Effector memory CD8-positive, alpha-beta T cell (primary cell): Measurements from ENCODE around the gene AMOT.

Experiments
- ATAC-seq: fragments of 150-1000 bp; cut with Tn5 transposase; replicated peaks from 2 replicates; pipeline ENCODE4 v1.10.0; 2021; ENCODE audit warnings: mild to moderate bottlenecking, moderate library complexity
- DNase-seq, 3 experiments: peaks; one replicate each; pipeline ENCODE4 v3.0.0; 2021
- H3K27ac Mint-ChIP-seq, 2 donors: one replicate each; pipeline ENCODE4 v1.8.0; 2022; ENCODE audit warnings: mild to moderate bottlenecking in 2 of 2, mixed read lengths in 2 of 2, moderate library complexity in 2 of 2
- H3K27me3 Mint-ChIP-seq, 2 donors: one replicate each; pipeline ENCODE4 v1.8.0; 2022; ENCODE audit warnings: mixed read lengths in 2 of 2
- H3K36me3 Mint-ChIP-seq: one replicate; pipeline ENCODE4 v1.8.0; 2022; ENCODE audit warnings: mild to moderate bottlenecking, moderate library complexity, mixed read lengths; ENCODE audit not compliant: insufficient read depth
- H3K4me1 Mint-ChIP-seq, 2 donors: one replicate each; pipeline ENCODE4 v1.8.0; 2022; ENCODE audit warnings: low read depth in 2 of 2, mixed read lengths in 2 of 2
- H3K4me3 Mint-ChIP-seq, 2 donors: one replicate each; pipeline ENCODE4 v1.8.0; 2022; ENCODE audit warnings: mild to moderate bottlenecking in 2 of 2, mixed read lengths in 2 of 2, moderate library complexity in 2 of 2
- H3K9me3 Mint-ChIP-seq, 2 donors: one replicate each; pipeline ENCODE4 v1.8.0; 2022; ENCODE audit warnings: mixed read lengths in 2 of 2

Gene AMOT

GRCh38 chrX:112832481-112833095, 8.0 kb downstream of the AMOT start:
- H3K36me3 Mint-ChIP-seq = no peaks in the 10 kb centered on the region
- H3K27me3 Mint-ChIP-seq = no peaks in the 10 kb centered on the region
- H3K9me3 Mint-ChIP-seq = no peaks in the 10 kb centered on the region
- ATAC-seq (no peak), DNase-seq (no peak)
- peaks cover 0 to 2% of the 10 kb centered on the region in 2 donors for H3K4me1 Mint-ChIP-seq
- H3K4me3 Mint-ChIP-seq = no peak overlapping the region
- H3K27ac Mint-ChIP-seq = no peak overlapping the region

DNA sequence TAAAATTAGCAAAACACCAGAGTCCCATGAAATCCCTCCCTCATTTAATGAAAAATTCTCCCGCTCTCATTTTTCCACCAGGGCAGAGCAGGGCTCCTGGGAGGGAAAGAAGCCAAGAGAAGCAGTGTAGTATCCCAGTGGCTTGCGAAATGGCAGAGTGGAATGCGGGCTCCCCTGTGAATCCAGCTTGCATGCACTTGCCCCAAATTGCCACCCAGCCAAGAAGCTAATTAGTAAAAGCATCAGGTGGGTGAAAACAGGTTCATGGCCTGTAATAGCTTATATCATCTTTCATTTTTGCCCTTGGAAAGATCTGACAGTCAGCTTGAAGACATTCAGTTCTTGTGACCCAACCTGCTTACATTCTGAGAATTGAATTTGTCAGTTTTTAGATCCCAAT, 10.1 kb downstream of the AMOT start:
- H3K9me3 Mint-ChIP-seq = no peaks in the 10 kb centered on the region
- no peaks in the 10 kb centered on the region for H3K36me3 Mint-ChIP-seq
- DNase-seq = no peak
- ATAC-seq = no peak
- no peak overlapping the region for H3K4me3 Mint-ChIP-seq
- no peaks in the 10 kb centered on the region for H3K27me3 Mint-ChIP-seq
- H3K27ac Mint-ChIP-seq = no peak overlapping the region
- H3K4me1 Mint-ChIP-seq = no peaks in the 10 kb centered on the region

DNA sequence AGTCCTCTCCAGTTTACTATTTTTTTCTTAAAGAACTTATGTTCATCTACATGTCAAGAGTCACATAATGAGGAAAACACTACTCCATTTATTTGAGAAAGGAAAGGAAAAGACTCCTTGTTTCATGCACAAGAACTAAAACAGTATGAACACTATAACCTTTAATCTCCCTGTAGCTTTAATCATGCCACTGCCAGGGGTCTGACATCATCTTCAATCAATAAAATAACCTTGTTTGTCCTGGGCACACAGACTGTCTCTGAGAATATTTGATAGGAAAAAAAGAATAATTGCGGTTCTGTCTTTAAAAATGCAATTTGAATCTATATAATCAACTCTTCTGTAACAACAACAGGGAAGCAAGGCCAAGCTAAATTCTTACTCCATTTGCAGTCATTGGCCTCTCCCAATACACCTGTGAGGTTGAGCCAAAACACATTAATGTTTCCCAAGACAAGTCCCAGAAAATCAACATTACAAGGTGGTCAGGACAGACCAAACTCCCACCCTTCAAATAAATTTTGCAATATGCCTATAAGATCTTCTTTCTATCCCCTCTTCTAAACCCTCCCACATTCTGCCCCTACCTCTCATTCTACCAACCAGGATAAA, 13.2 kb downstream of the AMOT start:
- Mint-ChIP-seq H3K27ac (no peak overlapping the region), H3K4me1 (no peaks in the 10 kb centered on the region), H3K9me3 (no peaks in the 10 kb centered on the region), H3K36me3 (no peaks in the 10 kb centered on the region), H3K4me3 (no peak overlapping the region), H3K27me3 (no peaks in the 10 kb centered on the region)
- ATAC-seq (no peak), DNase-seq (no peak)

GRCh38 chrX:112826023-112826422, 14.6 kb downstream of the AMOT start:
- Mint-ChIP-seq H3K9me3 (no peaks in the 10 kb centered on the region), H3K36me3 (no peaks in the 10 kb centered on the region), H3K27me3 (no peaks in the 10 kb centered on the region), H3K27ac (no peak overlapping the region), H3K4me1 (no peaks in the 10 kb centered on the region), H3K4me3 (no peak overlapping the region)
- ATAC-seq (no peak), DNase-seq (no peak)

- ATAC-seq (no peak), DNase-seq (no peak)
- peaks cover 0 to 1% of the 10 kb centered on the region in 2 donors for H3K4me1 Mint-ChIP-seq
- no peaks in the 10 kb centered on the region for H3K27me3 Mint-ChIP-seq
- H3K27ac Mint-ChIP-seq = no peak overlapping the region
- H3K4me3 Mint-ChIP-seq = no peak overlapping the region
- H3K36me3 Mint-ChIP-seq = no peaks in the 10 kb centered on the region
- no peaks in the 10 kb centered on the region for H3K9me3 Mint-ChIP-seq
These were observed 17.7 kb downstream of the AMOT start for GRCh38 chrX:112822892-112823291.

GRCh38 chrX:112820364-112821268, 20.0 kb downstream of the AMOT start:
- Mint-ChIP-seq H3K36me3 (no peaks in the 10 kb centered on the region), H3K27ac (no peak overlapping the region), H3K4me1 (peaks cover 0 to 1% of the 10 kb centered on the region in 2 donors), H3K9me3 (no peaks in the 10 kb centered on the region), H3K27me3 (no peaks in the 10 kb centered on the region), H3K4me3 (no peak overlapping the region)
- ATAC-seq (no peak), DNase-seq (no peak)

GRCh38 chrX:112819813-112820212, 20.8 kb downstream of the AMOT start:
- ATAC-seq (no peak), DNase-seq (no peak)
- no peaks in the 10 kb centered on the region for H3K36me3 Mint-ChIP-seq
- no peak overlapping the region for H3K4me3 Mint-ChIP-seq
- no peak overlapping the region for H3K27ac Mint-ChIP-seq
- peaks cover 0 to 1% of the 10 kb centered on the region in 2 donors for H3K4me1 Mint-ChIP-seq
- no peaks in the 10 kb centered on the region for H3K9me3 Mint-ChIP-seq
- no peaks in the 10 kb centered on the region for H3K27me3 Mint-ChIP-seq

DNA sequence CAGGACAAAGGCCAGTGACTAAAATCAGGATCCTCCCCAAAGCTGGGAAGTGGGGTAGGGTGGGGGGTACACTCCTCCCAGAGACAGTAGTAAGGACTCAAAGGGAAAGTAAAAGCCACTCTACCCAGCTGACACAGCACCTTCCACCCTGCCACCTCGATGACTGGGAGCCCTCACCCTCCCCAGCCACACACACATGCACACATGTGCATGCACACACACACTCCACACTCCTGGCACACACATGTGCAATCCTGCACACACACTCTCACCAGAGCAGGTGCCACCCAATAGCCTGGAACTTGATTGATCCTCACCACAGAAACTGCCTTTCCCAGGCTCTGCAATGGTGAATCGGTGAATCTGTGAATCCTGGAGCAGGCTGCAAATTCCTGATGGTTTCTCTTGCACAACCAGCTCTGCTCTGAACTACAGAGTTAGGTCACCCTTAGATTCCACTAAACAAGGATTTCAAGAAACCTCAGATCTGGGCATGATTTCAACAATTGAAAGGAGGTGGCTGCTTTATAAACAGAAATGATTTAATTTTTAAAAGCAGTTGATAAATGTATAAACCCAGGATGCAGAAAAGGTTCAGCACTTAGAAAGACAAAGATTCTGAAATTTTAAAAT, 21.5 kb downstream of the AMOT start:
- ATAC-seq (no peak), DNase-seq (no peak)
- H3K27me3 Mint-ChIP-seq = no peaks in the 10 kb centered on the region
- no peaks in the 10 kb centered on the region for H3K36me3 Mint-ChIP-seq
- no peaks in the 10 kb centered on the region for H3K9me3 Mint-ChIP-seq
- no peak overlapping the region for H3K27ac Mint-ChIP-seq
- H3K4me3 Mint-ChIP-seq = no peak overlapping the region
- peaks cover 0 to 1% of the 10 kb centered on the region in 2 donors for H3K4me1 Mint-ChIP-seq

DNA sequence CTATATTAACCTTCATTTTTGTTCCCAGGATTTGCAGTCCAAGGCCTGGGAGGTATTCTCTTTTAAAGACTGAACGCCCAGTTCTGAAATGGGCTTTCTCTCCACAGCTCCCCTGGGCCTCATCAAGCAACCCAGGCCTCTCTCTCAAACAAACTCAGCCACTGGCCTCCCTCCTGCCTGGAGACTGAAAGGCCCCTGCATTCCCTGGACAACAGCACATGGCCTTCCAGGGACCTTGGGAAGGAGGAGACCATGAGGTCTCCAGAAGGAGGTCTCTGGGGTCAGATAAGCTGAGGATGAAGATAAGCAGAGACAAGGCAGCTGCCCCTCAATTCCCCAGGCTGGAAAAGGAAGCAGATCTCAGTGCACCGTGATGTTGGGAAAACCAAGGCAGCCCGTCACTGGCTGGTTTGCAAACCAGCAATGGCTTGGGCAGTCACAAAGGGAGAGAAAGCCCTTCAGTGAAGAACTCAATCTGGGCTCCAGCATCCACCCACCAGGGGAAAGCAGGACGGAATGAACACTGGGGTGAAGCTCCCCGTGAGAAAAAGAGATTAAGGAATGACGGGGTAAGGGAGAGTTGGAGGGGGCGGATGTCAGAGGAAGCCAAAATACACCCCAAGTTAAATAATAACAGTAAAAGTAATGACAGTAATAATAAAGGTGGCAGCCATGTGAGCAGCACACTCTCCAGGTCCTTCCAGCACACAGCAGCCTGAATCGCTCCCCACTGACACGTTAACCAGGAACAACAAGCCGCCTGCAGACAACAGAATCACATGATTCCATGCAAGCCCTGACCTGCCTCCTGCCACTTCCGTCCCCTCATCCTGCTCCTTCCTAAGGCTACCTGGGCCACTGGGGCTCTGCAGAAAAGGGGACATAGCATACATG, 22.3 kb downstream of the AMOT start:
- Mint-ChIP-seq H3K27me3 (no peaks in the 10 kb centered on the region), H3K27ac (no peak overlapping the region), H3K4me3 (no peak overlapping the region), H3K9me3 (no peaks in the 10 kb centered on the region), H3K36me3 (no peaks in the 10 kb centered on the region), H3K4me1 (peaks cover 0 to 1% of the 10 kb centered on the region in 2 donors)
- ATAC-seq (no peak), DNase-seq (no peak)

GRCh38 chrX:112816908-112817307, 23.7 kb downstream of the AMOT start:
- ATAC-seq = no peak
- Mint-ChIP-seq H3K36me3 (no peaks in the 10 kb centered on the region), H3K4me1 (peaks cover 0 to 1% of the 10 kb centered on the region in 2 donors), H3K9me3 (no peaks in the 10 kb centered on the region), H3K27me3 (no peaks in the 10 kb centered on the region), H3K27ac (no peak overlapping the region), H3K4me3 (no peak overlapping the region)
- DNase-seq = no peak

DNA sequence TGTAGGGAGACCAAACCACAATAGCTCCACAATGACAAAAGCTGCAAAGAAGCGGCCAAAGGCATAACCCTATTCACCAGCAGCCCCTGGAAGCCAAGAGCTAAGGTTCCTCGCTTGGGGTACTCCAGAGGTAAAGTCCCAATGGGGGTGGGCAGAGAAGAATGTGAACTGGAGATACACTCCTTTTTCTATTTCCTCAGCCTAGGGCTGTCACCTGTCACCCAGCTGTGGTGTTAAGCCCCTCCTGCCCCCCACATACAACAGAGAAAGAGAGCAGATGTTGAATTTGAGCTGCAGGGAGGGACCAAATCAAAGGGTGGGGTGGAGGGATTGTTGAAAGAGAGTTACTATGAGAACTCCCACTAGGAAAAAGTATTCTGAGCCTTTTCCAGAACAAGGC, 26.1 kb downstream of the AMOT start:
- Mint-ChIP-seq H3K9me3 (no peaks in the 10 kb centered on the region), H3K36me3 (peaks cover 5% of the 10 kb centered on the region), H3K27me3 (no peaks in the 10 kb centered on the region), H3K27ac (peak overlapping the region in 1 of 2 donors; percentile 49), H3K4me3 (no peak overlapping the region), H3K4me1 (peaks cover 0 to 1% of the 10 kb centered on the region in 2 donors)
- DNase-seq (no peak), ATAC-seq (no peak)

GRCh38 chrX:112812741-112813140, 27.9 kb downstream of the AMOT start:
- no peaks in the 10 kb centered on the region for H3K27me3 Mint-ChIP-seq
- ATAC-seq = no peak
- peaks cover 10% of the 10 kb centered on the region for H3K36me3 Mint-ChIP-seq
- H3K4me1 Mint-ChIP-seq = no peaks in the 10 kb centered on the region
- no peak overlapping the region for H3K4me3 Mint-ChIP-seq
- no peak overlapping the region for H3K27ac Mint-ChIP-seq
- H3K9me3 Mint-ChIP-seq = no peaks in the 10 kb centered on the region
- DNase-seq = no peak
